Gastroesophageal sphincter (tissue), 4 donors: ENCODE measurements around the gene PTCH1. TPM values are rescaled to one million over a fixed set of nuclear protein-coding genes. Genes with fewer than 3 reads are reported as not detected.

Experiments used
- ATAC-seq: fragments of 150-250 bp; one replicate; pipeline ENCODE4 v1.9.1; 2016; ENCODE audit warnings: mild to moderate bottlenecking, moderate library complexity
- H3K27ac ChIP-seq, 4 donors: fragments of 200-600 bp; sonication (generic) in 3 of 4; 1 replicate in 3 of 4; 2 replicates in 1 of 4; pipeline ENCODE4 v1.5.1; 2016 to 2019
- H3K27me3 ChIP-seq: fragments of 200-600 bp; sonication (generic); one replicate; pipeline ENCODE4 v1.5.1; 2019
- H3K36me3 ChIP-seq, 2 donors: fragments of 200-600 bp; sonication (generic); one replicate each; pipeline ENCODE4 v1.5.1; 2019; ENCODE audit warnings: control low read depth in 1 of 2
- H3K4me1 ChIP-seq, 3 donors: fragments of 200-600 bp; sonication (generic); 1 replicate in 2 of 3; 2 replicates in 1 of 3; pipeline ENCODE4 v1.5.1; 2016 to 2019; ENCODE audit warnings: control low read depth in 2 of 3
- H3K4me3 ChIP-seq, 2 donors: fragments of 200-600 bp; sonication (generic); one replicate each; pipeline ENCODE4 v1.5.1; 2019; ENCODE audit warnings: mild to moderate bottlenecking in 1 of 2, moderate library complexity in 1 of 2
- H3K9me3 ChIP-seq, 3 donors: fragments of 200-600 bp; sonication (generic); one replicate each; pipeline ENCODE4 v1.5.1; 2017 to 2019; ENCODE audit warnings: control low read depth in 2 of 3
- CTCF ChIP-seq, 4 experiments: fragments of 200-600 bp in 2 of 4; fragments of 450-650 bp in 2 of 4; sonication (generic) in 1 of 4; IDR thresholded peaks; one replicate each; pipeline ENCODE4 v1.5.1; 2017 to 2019; ENCODE audit warnings: antibody characterized with exemption in 4 of 4, mild to moderate bottlenecking in 2 of 4, moderate library complexity in 2 of 4
- EP300 ChIP-seq: sonication (generic); formaldehyde crosslinking; IDR thresholded peaks from one replicate; pipeline ENCODE4 v1.6.1; 2017; ENCODE audit warnings: antibody characterized with exemption, mild to moderate bottlenecking
- POLR2A ChIP-seq, 2 donors: fragments of 450-650 bp; IDR thresholded peaks; one replicate each; pipeline ENCODE4 v1.6.1; 2017; ENCODE audit warnings: antibody characterized with exemption in 2 of 2, mild to moderate bottlenecking in 2 of 2, moderate library complexity in 1 of 2
- POLR2AphosphoS5 ChIP-seq: sonication (generic); formaldehyde crosslinking; IDR thresholded peaks from one replicate; pipeline ENCODE4 v1.6.1; 2017; ENCODE audit warnings: antibody characterized with exemption
- WGBS, 2 donors: methylation state at CpG; one replicate each; pipeline ENCODE4 v1.1.5; 2018; ENCODE audit warnings: low coverage in 1 of 2; 5-methylcytosine and 5-hydroxymethylcytosine counted together
- total RNA-seq, 4 donors: library from RNA; depleted of rRNA; stranded (reverse); fragments of >200 nt; gene quantifications; one replicate each; pipeline ENCODE4 v1.1.0, GENCODE V29; 2016

PTCH1 gene
- 10 to 100 TPM; 12.5 to 20.3 (median 15.5) TPM for total RNA-seq

- Histone ChIP-seq H3K27me3 (peaks cover 9% of the 10 kb centered on the region), H3K9me3 (no peaks in the 10 kb centered on the region), H3K27ac (peak within 1 kb of the TSS in 3 of 4 donors; percentile 18 to 77 (median 64)), H3K4me1 (peaks cover 0 to 31% (median 11%) of the 10 kb centered on the region in 3 donors), H3K4me3 (peak within 1 kb of the TSS; percentile 29 to 56), H3K36me3 (no peaks in the 10 kb centered on the region)
- peak; percentile 75 for ATAC-seq
- TF ChIP-seq CTCF (IDR thresholded peaks at IDR 0.05) (no peak), EP300 (no peak), POLR2A (IDR thresholded peaks at IDR 0.05) (no peak), POLR2AphosphoS5 (no peak)
- WGBS, 2 donors = 5 to 7% methylated on average over 15 to 25 of the region's 64 CpGs
Observed at GRCh38 chr9:95516734-95517558, at the start of gene PTCH1. Gene PTCH1 (minus strand): TSS chr9:95516971.

GRCh38 chr9:95565982-95566381 lies 49.2 kb upstream of the PTCH1 start:
- H3K4me1 ChIP-seq = no peaks in the 10 kb centered on the region
- peaks cover 47% of the 10 kb centered on the region for H3K27me3 ChIP-seq
- TF ChIP-seq CTCF (IDR thresholded peaks at IDR 0.05) (no peak), POLR2AphosphoS5 (no peak), EP300 (no peak)
- no peak for ATAC-seq
- H3K9me3 ChIP-seq = no peaks in the 10 kb centered on the region
- H3K27ac ChIP-seq = no peak overlapping the region
- H3K4me3 ChIP-seq = no peak overlapping the region
- no peaks in the 10 kb centered on the region for H3K36me3 ChIP-seq
- 90 to 98% methylated on average over 2 to 5 of the region's 5 CpGs for WGBS, 2 donors

GRCh38 chr9:95561913-95562312 lies 45.1 kb upstream of the PTCH1 start:
- Histone ChIP-seq H3K27ac (no peak overlapping the region), H3K4me1 (no peaks in the 10 kb centered on the region), H3K27me3 (peaks cover 27% of the 10 kb centered on the region), H3K36me3 (no peaks in the 10 kb centered on the region), H3K4me3 (no peak overlapping the region), H3K9me3 (no peaks in the 10 kb centered on the region)
- TF ChIP-seq POLR2A (IDR thresholded peaks at IDR 0.05) (no peak), CTCF (IDR thresholded peaks at IDR 0.05) (no peak), EP300 (no peak), POLR2AphosphoS5 (no peak)
- 61% methylated on average over 10 to 12 of the region's 12 CpGs for WGBS, 2 donors
- no peak for ATAC-seq

- TF ChIP-seq EP300 (no peak), CTCF (IDR thresholded peaks at IDR 0.05) (no peak), POLR2A (IDR thresholded peaks at IDR 0.05) (no peak), POLR2AphosphoS5 (no peak)
- 88 to 100% methylated on average over 3 to 9 of the region's 11 CpGs for WGBS, 2 donors
- no peak for ATAC-seq
Observed at GRCh38 chr9:95557142-95557541, 40.4 kb upstream of the PTCH1 start.

GRCh38 chr9:95556521-95556920 lies 39.8 kb upstream of the PTCH1 start:
- Histone ChIP-seq H3K9me3 (peaks cover 0 to 8% (median 0%) of the 10 kb centered on the region in 3 donors), H3K4me1 (peaks cover 0 to 6% (median 0%) of the 10 kb centered on the region in 3 donors), H3K27me3 (peaks cover 37% of the 10 kb centered on the region), H3K36me3 (no peaks in the 10 kb centered on the region), H3K4me3 (no peak overlapping the region), H3K27ac (no peak overlapping the region)
- ATAC-seq = no peak
- WGBS, 2 donors = 57 to 61% methylated on average over 8 to 9 of the region's 10 CpGs
- TF ChIP-seq POLR2A (IDR thresholded peaks at IDR 0.05) (no peak), POLR2AphosphoS5 (no peak), CTCF (IDR thresholded peaks at IDR 0.05) (no peak), EP300 (no peak)

More at GRCh38 chr9:95557142-95557541, 40.4 kb upstream of the PTCH1 start:
- H3K36me3 ChIP-seq = no peaks in the 10 kb centered on the region
- H3K27ac ChIP-seq = no peak overlapping the region
- no peak overlapping the region for H3K4me3 ChIP-seq
- H3K4me1 ChIP-seq = peaks cover 0 to 6% (median 0%) of the 10 kb centered on the region in 3 donors
- H3K27me3 ChIP-seq = peaks cover 36% of the 10 kb centered on the region
- peaks cover 0 to 8% (median 0%) of the 10 kb centered on the region in 3 donors for H3K9me3 ChIP-seq
